Activated naive CD4-positive, alpha-beta T cell treated with anti-CD3 and anti-CD28 coated beads, Interleukin-2, amount 50 U/mL, for 72 hours (primary cell): Measurements from ENCODE around the gene PPP4R4. TPM values are rescaled to one million over a fixed set of nuclear protein-coding genes. Genes with fewer than 3 reads are reported as not detected.
"Not testable (repeated sequence)": the region's sequence is repeated elsewhere in the genome, so short reads cannot be mapped to it uniquely, and the experiment has no call there.

Experiments
- ATAC-seq, 2 donors: fragments of 150-1000 bp; cut with Tn5 transposase; 2 replicates each; pipeline ENCODE4 v1.10.0; 2021; ENCODE audit warnings: mild to moderate bottlenecking in 2 of 2, moderate library complexity in 2 of 2
- DNase-seq, 2 donors: peaks; one replicate each; pipeline ENCODE4 v3.0.0; 2021 to 2022; ENCODE audit warnings: low spot score in 2 of 2
- H3K27ac Mint-ChIP-seq, 2 donors: one replicate each; pipeline ENCODE4 v1.8.0; 2022; ENCODE audit warnings: mild to moderate bottlenecking in 2 of 2, mixed read lengths in 2 of 2
- H3K36me3 Mint-ChIP-seq, 2 donors: one replicate each; pipeline ENCODE4 v1.8.0; 2022; ENCODE audit warnings: mixed read lengths in 2 of 2
- H3K9me3 Mint-ChIP-seq, 2 donors: one replicate each; pipeline ENCODE4 v1.8.0; 2022; ENCODE audit warnings: mixed read lengths in 2 of 2
- total RNA-seq, 2 donors: library from RNA; stranded (reverse); gene quantifications; one replicate each; pipeline ENCODE4 v1.2.3, GENCODE V29; 2022

PPP4R4 gene
- total RNA-seq, 2 donors from 2014 or later = 6.5 to 8.7 TPM

DNA sequence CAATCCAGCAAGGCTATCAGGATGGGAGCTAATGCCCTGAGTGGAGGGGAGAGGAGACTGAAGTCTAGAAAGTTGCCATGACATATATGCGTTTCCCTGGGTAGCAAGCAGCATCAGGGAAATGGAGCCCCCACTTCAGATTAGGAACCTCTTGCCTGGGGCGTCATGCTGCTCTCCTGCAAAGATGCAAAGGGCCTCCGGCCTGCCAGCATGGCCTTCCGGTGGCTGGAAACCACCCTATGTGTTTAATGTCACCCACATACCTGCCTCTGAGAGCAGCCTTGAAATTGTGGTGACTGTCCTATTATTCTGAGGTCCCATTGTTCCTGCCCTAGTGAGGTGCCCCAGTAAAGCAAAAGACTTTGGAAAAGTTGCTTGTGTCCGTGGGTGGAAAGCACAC lies 34.7 kb upstream of the PPP4R4 start:
- Mint-ChIP-seq H3K9me3 (peaks cover 0 to 5% of the 10 kb centered on the region in 2 donors), H3K27ac (no peak overlapping the region), H3K36me3 (peaks cover 6% of the 10 kb centered on the region in 2 donors)
- ATAC-seq = no peak
- DNase-seq = no peak

GRCh38 chr14:94142247-94142646 lies 31.9 kb upstream of the PPP4R4 start:
- no peak overlapping the region for H3K27ac Mint-ChIP-seq
- H3K36me3 Mint-ChIP-seq = no peaks in the 10 kb centered on the region
- DNase-seq = no peak
- ATAC-seq = no peak
- H3K9me3 Mint-ChIP-seq = no peaks in the 10 kb centered on the region

DNA sequence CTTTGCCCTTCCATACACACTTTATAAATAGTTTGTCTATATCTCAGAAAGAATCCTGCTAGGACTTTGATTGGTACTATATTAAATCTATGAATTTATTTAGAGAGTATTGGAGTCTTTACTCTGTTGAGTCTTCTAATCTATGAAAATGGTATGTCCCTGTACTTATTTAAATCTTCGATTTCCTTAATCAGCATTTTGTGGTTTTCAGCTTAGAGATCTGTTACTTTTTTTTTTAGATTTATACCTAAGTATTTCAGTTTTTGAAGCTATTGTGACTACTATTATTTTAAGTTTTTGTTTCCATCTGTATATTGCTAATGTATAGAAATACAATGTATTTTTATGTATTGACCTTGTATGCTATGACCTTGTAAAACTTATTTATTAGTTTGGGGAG lies 31.3 kb upstream of the PPP4R4 start:
- Mint-ChIP-seq H3K36me3 (no peaks in the 10 kb centered on the region), H3K27ac (no peak overlapping the region), H3K9me3 (no peaks in the 10 kb centered on the region)
- DNase-seq = no peak
- no peak for ATAC-seq

- no peaks in the 10 kb centered on the region for H3K36me3 Mint-ChIP-seq
- peak in 1 of 2 donors; percentile 26 for ATAC-seq
- no peak for DNase-seq
- H3K27ac Mint-ChIP-seq = no peak overlapping the region
- no peaks in the 10 kb centered on the region for H3K9me3 Mint-ChIP-seq
Measured at GRCh38 chr14:94143239-94143638, 30.9 kb upstream of the PPP4R4 start.

DNA sequence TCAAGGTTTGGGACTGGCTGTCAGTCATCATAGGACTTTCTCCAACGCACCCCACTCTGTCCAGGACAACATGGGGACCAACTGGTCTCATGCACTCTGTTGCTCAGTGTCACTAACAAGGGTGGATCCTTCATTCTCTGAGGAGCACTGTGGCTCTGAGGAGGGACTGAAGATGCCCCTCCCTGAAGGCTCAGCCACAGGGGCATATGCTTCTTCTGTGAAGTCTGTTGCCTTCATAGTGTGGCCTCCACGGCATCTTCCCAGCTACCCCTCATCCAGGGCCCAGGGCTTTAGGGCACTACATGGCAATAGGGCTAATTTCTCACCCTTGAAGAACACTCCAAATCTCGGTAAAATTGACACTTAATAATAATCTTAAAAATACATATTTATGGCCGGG lies 30.4 kb upstream of the PPP4R4 start:
- no peaks in the 10 kb centered on the region for H3K9me3 Mint-ChIP-seq
- no peaks in the 10 kb centered on the region for H3K36me3 Mint-ChIP-seq
- no peak overlapping the region for H3K27ac Mint-ChIP-seq

GRCh38 chr14:94144765-94145164 lies 29.4 kb upstream of the PPP4R4 start:
- ATAC-seq = peak in 1 of 2 donors; percentile 44
- no peak for DNase-seq
- H3K9me3 Mint-ChIP-seq = no peaks in the 10 kb centered on the region
- H3K36me3 Mint-ChIP-seq = no peaks in the 10 kb centered on the region
- H3K27ac Mint-ChIP-seq = peak overlapping the region in 1 of 2 donors; percentile 7

More for the DNA sequence above, 30.4 kb upstream of the PPP4R4 start:
- ATAC-seq = no peak
- no peak for DNase-seq

GRCh38 chr14:94145902-94146527 lies 28.1 kb upstream of the PPP4R4 start:
- H3K27ac Mint-ChIP-seq = peak overlapping the region in 1 of 2 donors; percentile 69
- H3K36me3 Mint-ChIP-seq = no peaks in the 10 kb centered on the region
- H3K9me3 Mint-ChIP-seq = no peaks in the 10 kb centered on the region
- ATAC-seq = no peak
- no peak for DNase-seq

DNA sequence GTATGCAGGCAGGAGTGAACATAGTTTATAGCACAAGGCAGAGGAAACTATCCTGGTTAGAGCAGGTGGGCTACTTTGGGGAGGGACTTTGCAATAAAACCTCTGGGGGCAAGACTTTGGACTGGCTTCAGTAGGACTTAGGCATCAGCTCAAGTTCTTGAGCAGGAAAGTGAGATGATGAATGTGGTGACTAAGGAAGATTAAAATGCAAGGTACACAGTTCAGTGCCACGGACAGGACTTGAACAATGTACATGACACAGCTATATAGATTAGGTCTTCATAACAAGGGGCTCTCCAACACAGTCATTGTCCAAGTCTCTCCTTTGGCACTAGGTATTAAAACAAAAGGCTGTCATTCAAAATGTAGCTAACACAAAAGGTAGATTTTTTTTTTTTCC lies 21.4 kb upstream of the PPP4R4 start:
- DNase-seq (no peak), ATAC-seq (no peak)
- Mint-ChIP-seq H3K36me3 (no peaks in the 10 kb centered on the region), H3K27ac (no peak overlapping the region), H3K9me3 (no peaks in the 10 kb centered on the region)

GRCh38 chr14:94153750-94154342 lies 20.3 kb upstream of the PPP4R4 start:
- Mint-ChIP-seq H3K36me3 (no peaks in the 10 kb centered on the region), H3K27ac (no peak overlapping the region), H3K9me3 (no peaks in the 10 kb centered on the region)
- DNase-seq = no peak
- peak in 1 of 2 donors; percentile 25 for ATAC-seq

- H3K27ac Mint-ChIP-seq, H3K9me3 Mint-ChIP-seq, ATAC-seq, H3K36me3 Mint-ChIP-seq, DNase-seq: not testable (repeated sequence)
Measured at GRCh38 chr14:94156143-94156542, 18.0 kb upstream of the PPP4R4 start.

DNA sequence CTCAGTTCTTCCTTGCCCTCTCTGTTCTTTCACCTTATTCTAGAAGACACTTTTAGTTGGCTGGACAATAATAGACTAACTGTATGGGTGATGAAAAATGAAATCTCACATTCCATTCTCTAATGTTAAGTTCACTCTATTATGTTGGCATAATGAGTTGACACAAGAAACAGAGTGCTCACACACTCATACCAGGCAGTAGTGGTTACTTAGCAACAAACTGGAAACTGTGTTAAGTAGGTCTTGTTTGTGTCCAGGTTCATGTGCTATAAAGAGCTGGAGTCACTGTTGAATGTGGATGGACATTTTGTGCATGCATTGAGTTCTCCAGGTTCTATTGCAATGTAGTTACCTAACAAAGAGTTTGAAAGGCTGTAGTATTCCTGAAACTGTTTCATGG lies 16.9 kb upstream of the PPP4R4 start:
- peak in 1 of 2 donors; percentile 74 for ATAC-seq
- no peak overlapping the region for H3K27ac Mint-ChIP-seq
- no peaks in the 10 kb centered on the region for H3K9me3 Mint-ChIP-seq
- no peak for DNase-seq
- H3K36me3 Mint-ChIP-seq = no peaks in the 10 kb centered on the region

DNA sequence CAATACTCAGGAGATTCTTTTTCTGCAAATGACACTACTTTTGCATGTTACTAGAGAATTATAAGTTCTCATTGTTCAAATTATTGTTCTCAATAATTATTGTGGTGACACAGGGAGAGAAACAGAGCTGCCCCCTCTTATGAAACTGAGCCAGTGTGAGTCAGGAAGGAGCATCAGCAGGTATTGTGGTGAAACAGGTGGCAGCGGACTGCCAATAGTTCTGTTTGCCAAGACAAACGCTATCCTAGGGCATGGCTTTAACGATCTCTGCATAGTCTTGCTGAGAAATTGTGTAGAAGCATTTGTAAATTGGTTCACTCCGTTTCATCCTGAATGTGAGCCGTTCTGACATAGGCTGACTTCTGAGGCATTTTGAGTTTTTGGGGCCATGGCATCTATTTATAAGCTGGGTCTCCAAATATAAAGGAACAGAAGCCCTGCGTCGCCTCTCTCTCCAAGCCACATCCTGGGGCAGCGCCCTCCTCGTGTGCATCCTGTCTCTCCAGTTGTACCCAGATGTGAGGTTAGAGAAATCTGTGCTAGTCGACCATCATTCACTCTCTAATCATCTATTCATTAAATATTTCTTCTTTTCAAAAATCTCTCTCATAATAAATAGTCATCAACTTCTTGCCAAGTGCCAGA lies 15.8 kb upstream of the PPP4R4 start:
- DNase-seq = no peak
- H3K27ac Mint-ChIP-seq = no peak overlapping the region

GRCh38 chr14:94161058-94161457 lies 13.1 kb upstream of the PPP4R4 start:
- no peak overlapping the region for H3K27ac Mint-ChIP-seq
- DNase-seq (no peak), ATAC-seq (no peak)
- no peaks in the 10 kb centered on the region for H3K36me3 Mint-ChIP-seq
- H3K9me3 Mint-ChIP-seq = no peaks in the 10 kb centered on the region

More for the DNA sequence above, 15.8 kb upstream of the PPP4R4 start:
- peak; percentile 50 to 81 for ATAC-seq
- H3K9me3 Mint-ChIP-seq = no peaks in the 10 kb centered on the region
- no peaks in the 10 kb centered on the region for H3K36me3 Mint-ChIP-seq

DNA sequence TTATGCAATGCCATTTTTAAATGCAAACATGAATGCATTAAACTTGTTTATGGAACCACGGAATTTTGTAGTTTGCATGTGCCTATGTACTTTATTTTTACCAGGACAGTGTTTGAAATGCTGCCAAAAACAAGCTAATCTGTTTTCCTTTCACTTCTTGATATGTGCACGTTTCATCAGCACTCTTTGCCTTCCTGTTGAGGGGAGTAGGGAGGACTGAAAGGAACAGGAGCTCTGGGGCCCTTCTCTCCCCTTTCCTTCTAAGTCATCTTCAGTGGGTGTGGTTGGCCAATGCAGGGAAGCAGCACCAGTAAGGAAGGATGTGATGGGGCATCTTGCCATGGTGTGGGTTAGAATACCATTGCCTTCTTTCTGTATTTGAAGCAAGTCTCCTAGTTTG lies 12.1 kb upstream of the PPP4R4 start:
- DNase-seq = no peak
- no peak for ATAC-seq
- H3K9me3 Mint-ChIP-seq = no peaks in the 10 kb centered on the region
- H3K27ac Mint-ChIP-seq = no peak overlapping the region
- no peaks in the 10 kb centered on the region for H3K36me3 Mint-ChIP-seq

GRCh38 chr14:94162466-94162865 lies 11.7 kb upstream of the PPP4R4 start:
- Mint-ChIP-seq H3K9me3 (no peaks in the 10 kb centered on the region), H3K27ac (no peak overlapping the region), H3K36me3 (no peaks in the 10 kb centered on the region)
- ATAC-seq (no peak), DNase-seq (no peak)

GRCh38 chr14:94163796-94164195 lies 10.3 kb upstream of the PPP4R4 start:
- DNase-seq = no peak
- no peaks in the 10 kb centered on the region for H3K9me3 Mint-ChIP-seq
- peak overlapping the region in 1 of 2 donors; percentile 61 for H3K27ac Mint-ChIP-seq
- H3K36me3 Mint-ChIP-seq = no peaks in the 10 kb centered on the region
- ATAC-seq = peak in 1 of 2 donors; percentile 55

DNA sequence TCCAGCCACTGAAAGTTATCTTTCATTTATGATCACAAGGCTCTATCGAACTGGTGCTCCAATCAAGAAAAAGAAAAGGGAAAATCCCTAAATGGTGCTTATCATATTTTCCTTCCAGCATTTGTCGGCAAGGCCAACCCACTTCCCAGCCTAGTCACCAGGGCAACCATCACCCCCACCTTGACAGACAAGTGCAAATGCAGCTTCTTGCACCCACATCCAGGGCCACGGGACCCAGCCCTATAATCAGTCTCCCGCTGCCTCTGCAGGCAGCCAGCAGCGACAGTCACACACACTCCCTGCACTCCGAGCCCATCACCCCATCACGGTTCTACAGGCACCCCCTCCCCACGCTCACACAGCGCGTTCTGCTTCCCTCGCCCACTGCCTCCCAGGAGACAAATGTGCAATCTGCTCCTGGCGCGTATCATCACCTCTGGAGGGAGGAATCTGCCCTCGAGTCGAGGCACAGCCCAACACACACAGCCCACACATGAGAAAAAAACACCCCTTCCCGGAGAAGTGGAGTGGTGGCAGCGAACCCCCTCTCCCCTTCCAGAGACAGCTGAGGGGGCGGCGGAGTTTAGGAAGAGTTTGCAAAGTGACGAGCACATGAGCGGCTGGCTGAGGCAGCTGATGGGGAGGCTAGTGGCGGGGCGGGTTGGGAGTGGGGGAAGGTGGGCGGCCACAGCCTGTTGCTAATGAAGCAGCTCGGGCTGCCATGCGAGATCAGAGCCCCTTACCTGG lies 9.3 kb upstream of the PPP4R4 start:
- Mint-ChIP-seq H3K9me3 (no peaks in the 10 kb centered on the region), H3K36me3 (no peaks in the 10 kb centered on the region), H3K27ac (peak overlapping the region in 1 of 2 donors; percentile 72)
- ATAC-seq (peak; percentile 73 to 84), DNase-seq (no peak)
